ENCODE results near the gene REV3L.

Gene REV3L

DNA sequence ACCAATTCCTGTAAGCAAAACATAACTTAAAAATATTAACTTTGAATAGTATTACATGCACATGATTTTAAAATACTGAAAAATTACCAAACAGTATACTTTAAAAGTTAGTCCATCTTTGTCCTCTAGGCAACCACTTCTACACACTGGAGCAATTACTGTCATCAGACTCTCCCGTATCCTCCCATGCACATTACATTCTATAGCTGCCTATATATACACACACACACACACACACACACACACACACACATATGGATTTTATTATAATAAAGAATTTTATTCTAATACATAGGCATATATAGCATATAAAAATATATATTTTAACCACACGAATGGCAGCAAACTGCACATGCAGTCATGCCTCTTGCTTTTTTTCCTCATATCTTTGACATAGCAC is 8.2 kb downstream of the REV3L start:
- no peak for FAIRE-seq
- no peak for DNase-seq (ENCODE audit: insufficient read length)
- TF ChIP-seq POLR2A (IDR thresholded peaks at IDR 0.05; ENCODE audit: low read depth, low read length) (no peak), POLR2AphosphoS5 (IDR thresholded peaks at IDR 0.05; ENCODE audit: low read depth, low read length) (no peak), TAF1 (IDR thresholded peaks at IDR 0.05; ENCODE audit: borderline replicate concordance, low read depth, low read length) (no peak)

DNA sequence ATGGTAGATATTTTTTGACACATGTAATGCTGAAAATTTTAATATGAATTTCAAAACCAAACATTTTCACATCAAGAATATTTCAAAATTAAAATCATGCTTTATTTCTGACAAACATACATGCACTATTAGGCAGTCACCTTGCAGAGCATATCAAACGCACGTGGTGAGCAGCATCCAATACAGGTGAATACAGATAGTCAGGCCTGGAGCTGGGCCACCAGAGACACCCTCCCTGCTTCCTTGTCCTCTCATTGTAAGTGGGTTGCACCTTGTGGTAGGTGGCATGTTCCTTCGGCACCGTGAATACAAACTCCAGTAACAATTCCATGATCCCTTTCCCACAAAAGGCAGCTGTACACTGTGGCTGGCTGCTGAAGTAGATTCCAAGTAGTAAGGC is 8.9 kb downstream of the REV3L start:
- TF ChIP-seq POLR2A (IDR thresholded peaks at IDR 0.05; ENCODE audit: low read depth, low read length) (no peak), POLR2AphosphoS5 (IDR thresholded peaks at IDR 0.05; ENCODE audit: low read depth, low read length) (no peak), TAF1 (IDR thresholded peaks at IDR 0.05; ENCODE audit: borderline replicate concordance, low read depth, low read length) (no peak)
- FAIRE-seq: no peak
- DNase-seq (ENCODE audit: insufficient read length): no peak

DNA sequence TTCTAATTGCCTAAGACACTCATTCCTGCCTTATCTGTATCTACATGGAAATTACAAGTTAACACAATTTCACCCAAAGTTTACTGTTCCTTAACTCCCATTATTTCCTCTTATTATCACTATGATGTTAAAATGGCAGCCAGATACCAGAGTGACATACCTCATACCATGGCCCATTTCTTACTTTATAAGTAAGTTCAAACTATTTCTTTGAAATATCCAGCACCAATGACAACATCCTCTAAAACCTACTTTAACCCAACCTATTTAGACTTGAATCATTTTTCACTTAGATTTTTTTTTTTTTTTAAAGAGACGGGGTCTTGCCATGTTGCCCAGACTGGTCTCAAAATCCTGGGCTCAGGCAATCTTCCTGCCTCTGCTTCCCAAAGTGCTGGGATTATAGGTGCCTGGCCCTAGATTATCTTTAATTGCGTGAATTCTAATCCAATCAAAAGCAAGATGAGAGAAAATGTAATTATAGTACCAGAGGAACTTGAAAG is 10.0 kb downstream of the REV3L start:
- FAIRE-seq (no peak), DNase-seq (ENCODE audit: insufficient read length) (no peak)
- TF ChIP-seq POLR2A (IDR thresholded peaks at IDR 0.05; ENCODE audit: low read depth, low read length): no peak
- no peak for TF ChIP-seq POLR2AphosphoS5 (IDR thresholded peaks at IDR 0.05; ENCODE audit: low read depth, low read length)
- TF ChIP-seq TAF1 (IDR thresholded peaks at IDR 0.05; ENCODE audit: borderline replicate concordance, low read depth, low read length): no peak

DNA sequence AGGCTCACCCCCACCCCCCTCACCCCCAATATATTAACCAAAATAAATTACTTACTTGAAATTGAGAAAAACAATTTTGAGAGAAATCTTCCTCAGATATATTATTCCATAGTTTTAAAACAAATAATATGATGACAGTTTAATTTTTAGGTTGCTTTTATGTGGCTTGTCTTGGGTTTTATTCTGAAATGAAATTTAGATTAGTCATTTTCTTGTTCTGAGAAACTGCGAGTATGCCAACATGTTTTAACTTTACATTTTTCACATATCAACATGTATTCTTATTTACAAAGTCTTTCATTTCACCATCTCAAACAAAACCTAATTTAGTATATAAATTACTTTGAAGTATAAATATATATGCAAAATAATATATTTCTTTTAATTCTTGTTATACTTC is 11.1 kb downstream of the REV3L start:
- FAIRE-seq (no peak), DNase-seq (ENCODE audit: insufficient read length) (no peak)
- TF ChIP-seq TAF1 (IDR thresholded peaks at IDR 0.05; ENCODE audit: borderline replicate concordance, low read depth, low read length): no peak
- TF ChIP-seq POLR2A (IDR thresholded peaks at IDR 0.05; ENCODE audit: low read depth, low read length): no peak
- TF ChIP-seq POLR2AphosphoS5 (IDR thresholded peaks at IDR 0.05; ENCODE audit: low read depth, low read length): no peak

DNA sequence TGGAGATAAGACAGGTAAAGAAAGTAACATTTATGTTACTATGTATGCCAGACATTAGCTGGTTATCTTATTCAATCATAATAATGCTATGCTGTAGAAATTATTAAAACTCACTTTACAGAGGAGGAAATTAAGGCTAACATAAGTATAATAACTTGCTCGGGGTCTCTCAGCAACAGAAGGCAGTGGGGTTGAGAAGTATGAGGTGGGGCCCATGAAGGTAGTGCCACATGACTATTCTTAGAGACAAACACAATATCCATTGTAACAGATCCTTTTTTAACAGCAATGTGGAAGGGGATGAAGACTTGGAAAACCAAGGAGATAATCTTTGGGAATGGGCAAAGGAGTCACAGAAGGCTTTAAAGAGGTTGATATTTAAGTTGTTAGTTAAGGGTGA is 11.5 kb downstream of the REV3L start:
- no peak for TF ChIP-seq POLR2A (IDR thresholded peaks at IDR 0.05; ENCODE audit: low read depth, low read length)
- no peak for FAIRE-seq
- DNase-seq (ENCODE audit: insufficient read length): no peak

DNA sequence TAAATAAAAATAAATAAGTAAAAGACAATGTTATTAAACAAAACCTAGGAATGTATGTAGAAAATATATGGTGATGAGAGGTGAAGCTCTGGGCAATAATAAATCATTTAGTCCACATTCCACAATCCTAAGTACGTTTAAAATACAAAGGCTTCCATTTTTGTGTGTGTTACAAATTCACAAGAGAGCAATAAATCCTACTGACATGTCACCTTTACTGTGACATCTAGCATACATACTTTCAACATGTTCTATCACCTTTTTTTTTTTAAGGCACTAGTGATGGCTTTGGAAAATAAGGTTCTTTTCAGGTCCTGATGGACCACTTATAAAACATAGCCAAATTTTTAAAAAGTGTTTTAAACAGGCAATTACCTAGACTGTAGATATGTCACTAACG is 12.0 kb downstream of the REV3L start:
- FAIRE-seq (no peak), DNase-seq (ENCODE audit: insufficient read length) (no peak)
- no peak for TF ChIP-seq POLR2AphosphoS5 (IDR thresholded peaks at IDR 0.05; ENCODE audit: low read depth, low read length)
- TF ChIP-seq POLR2A (IDR thresholded peaks at IDR 0.05; ENCODE audit: low read depth, low read length): no peak
- no peak for TF ChIP-seq TAF1 (IDR thresholded peaks at IDR 0.05; ENCODE audit: borderline replicate concordance, low read depth, low read length)

DNA sequence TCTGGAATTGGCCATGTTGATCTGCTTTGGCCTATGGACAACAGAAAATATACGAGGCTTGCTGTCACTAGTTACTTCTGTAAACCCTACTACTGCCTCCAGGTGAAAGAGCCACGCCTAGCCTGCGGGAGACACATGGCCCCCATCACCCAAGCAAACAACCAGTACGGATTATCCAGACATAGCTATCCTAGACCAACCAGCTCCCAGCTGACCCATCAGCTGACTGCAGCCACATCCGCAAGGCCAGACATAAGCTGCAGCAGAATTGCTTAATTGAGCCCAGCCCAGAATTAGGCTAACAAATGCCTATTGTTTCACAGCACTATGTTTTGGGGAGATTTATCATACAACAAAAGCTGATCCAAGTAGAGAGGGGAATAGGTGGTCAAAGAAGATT is 13.5 kb downstream of the REV3L start:
- FAIRE-seq (no peak), DNase-seq (ENCODE audit: insufficient read length) (no peak)

DNA sequence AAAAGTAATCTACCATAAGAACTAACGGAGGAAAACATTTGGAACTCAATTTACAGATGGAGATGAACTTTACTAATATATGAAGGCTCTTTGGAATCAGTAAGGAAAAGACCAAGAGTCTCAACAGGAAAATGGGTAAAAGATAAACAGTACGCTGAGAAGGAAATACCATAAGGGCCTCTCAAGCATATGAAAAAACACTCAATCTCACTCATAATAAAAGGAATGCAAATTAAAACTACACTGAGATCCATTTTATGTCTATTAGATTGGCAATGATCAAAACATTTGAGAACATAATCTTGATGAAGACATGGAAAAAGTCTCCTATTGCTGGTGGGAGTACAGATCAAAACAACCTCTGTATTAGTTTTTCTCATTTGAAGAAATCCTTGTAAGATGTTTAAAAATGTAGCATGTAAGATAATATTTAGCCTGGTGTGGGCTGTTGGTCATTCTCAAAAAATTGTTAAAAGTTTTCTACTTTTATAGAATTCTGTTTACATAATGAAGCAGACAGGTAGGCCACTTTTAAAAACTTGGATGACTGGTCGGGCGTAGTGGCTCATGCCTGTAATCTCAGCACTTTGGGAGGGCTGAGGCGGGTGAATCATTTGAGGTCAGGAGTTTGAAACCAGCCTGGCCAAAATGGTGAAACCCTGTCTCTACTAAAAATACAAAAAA is 14.5 kb downstream of the REV3L start:
- FAIRE-seq: no peak
- TF ChIP-seq POLR2AphosphoS5 (IDR thresholded peaks at IDR 0.05; ENCODE audit: low read depth, low read length): no peak
- TF ChIP-seq POLR2A (IDR thresholded peaks at IDR 0.05; ENCODE audit: low read depth, low read length): no peak
- no peak for DNase-seq (ENCODE audit: insufficient read length)

More for the DNA sequence above, 13.5 kb downstream of the REV3L start:
- TF ChIP-seq POLR2A (IDR thresholded peaks at IDR 0.05; ENCODE audit: low read depth, low read length) (no peak), POLR2AphosphoS5 (IDR thresholded peaks at IDR 0.05; ENCODE audit: low read depth, low read length) (no peak), TAF1 (IDR thresholded peaks at IDR 0.05; ENCODE audit: borderline replicate concordance, low read depth, low read length) (no peak)

DNA sequence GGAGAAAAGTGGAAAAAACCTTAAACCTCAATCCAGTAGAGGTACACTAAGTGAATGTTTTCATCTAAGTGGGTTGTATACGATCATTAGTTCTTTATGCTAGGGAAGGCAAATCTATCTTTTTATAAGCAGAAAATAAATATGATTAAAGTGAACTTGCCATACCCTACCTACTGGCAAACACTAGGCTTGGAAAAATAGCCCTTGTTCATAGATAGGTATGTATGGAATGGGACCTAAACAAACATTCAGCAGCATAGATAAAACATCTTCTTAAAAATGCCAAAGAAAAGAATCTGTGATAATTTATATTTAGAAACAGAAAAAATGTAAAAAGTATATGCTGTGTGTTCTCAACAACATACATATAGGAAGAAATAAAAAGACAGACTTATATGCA is 18.8 kb downstream of the REV3L start:
- FAIRE-seq: no peak

DNA sequence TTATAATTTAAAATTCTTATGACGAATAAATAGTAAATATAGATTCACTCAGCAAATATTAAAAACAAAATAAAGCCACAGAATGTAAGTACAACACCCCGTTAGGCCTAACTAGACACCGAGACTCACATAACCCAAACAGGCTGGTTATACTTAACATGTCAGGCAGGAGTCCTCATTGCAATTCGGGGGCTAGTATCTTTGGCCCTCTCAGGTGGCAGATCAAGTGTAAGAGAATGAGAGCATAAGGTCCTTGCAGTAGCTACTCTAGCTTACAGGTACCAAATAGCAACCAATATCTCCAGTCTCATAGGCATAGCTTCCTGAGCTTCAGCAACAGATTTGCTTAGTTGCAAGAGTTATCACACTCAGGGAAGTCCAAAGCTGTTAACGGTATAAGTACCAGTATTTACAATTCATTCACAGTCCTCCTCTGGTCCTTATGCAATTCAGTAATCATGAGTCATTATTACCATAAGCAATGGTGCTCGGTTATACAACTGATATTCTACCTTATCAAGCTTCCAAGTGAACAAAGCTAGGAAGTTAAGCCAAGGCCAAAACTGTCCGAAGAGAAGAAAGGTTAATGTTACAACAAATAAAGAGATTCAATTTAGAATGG is 20.1 kb downstream of the REV3L start:
- peak; percentile 38 for FAIRE-seq
- no peak for DNase-seq (ENCODE audit: insufficient read length)
- TF ChIP-seq TAF1 (IDR thresholded peaks at IDR 0.05; ENCODE audit: borderline replicate concordance, low read depth, low read length) (no peak), POLR2A (IDR thresholded peaks at IDR 0.05; ENCODE audit: low read depth, low read length) (no peak), POLR2AphosphoS5 (IDR thresholded peaks at IDR 0.05; ENCODE audit: low read depth, low read length) (no peak)

More for the DNA sequence above, 18.8 kb downstream of the REV3L start:
- TF ChIP-seq TAF1 (IDR thresholded peaks at IDR 0.05; ENCODE audit: borderline replicate concordance, low read depth, low read length) (no peak), POLR2AphosphoS5 (IDR thresholded peaks at IDR 0.05; ENCODE audit: low read depth, low read length) (no peak), POLR2A (IDR thresholded peaks at IDR 0.05; ENCODE audit: low read depth, low read length) (no peak)
- DNase-seq (ENCODE audit: insufficient read length): no peak

DNA sequence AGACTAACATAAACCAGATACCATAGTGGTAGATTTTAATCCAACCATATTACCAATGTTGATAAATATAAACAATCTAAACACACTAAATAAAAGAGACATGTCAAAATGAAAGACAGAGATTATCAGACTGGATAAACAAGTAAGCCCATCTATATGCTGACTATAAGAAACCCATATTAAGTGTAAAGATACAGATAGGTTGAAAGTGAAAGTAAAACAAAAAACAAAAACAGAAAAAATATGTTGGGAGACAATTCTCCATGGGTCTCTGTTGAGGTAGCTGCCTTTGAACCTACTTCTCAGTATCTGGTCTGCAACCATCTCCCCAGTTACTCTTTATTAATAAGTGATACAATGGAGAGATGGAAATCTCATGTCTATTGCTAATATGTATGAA is 21.2 kb downstream of the REV3L start:
- TF ChIP-seq POLR2AphosphoS5 (IDR thresholded peaks at IDR 0.05; ENCODE audit: low read depth, low read length) (no peak), TAF1 (IDR thresholded peaks at IDR 0.05; ENCODE audit: borderline replicate concordance, low read depth, low read length) (no peak), POLR2A (IDR thresholded peaks at IDR 0.05; ENCODE audit: low read depth, low read length) (no peak)
- DNase-seq (ENCODE audit: insufficient read length): no peak
- no peak for FAIRE-seq

DNA sequence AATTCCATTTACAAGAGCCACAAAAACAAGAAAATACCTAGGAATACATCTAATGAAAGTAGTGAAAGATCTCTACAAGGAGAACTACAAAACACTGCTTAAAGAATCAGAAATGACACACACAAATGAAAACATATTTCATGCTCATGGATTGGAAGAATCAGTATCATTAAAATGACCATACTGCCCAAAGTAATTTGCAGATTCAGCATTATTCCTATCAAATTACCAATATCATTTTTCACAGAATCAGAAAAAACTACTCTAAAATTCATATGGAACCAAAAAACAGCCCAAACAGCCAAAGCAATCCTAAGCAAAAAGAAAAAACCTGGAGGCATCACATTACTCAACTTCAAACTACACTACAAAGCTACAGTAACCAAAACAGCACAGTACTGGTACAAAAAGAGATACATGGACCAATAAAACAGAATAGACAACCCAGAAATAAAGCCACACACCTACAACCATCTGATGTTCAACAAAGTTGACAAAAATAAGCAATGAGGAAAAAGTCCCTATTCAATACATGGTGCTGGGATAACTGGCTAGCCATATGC is 24.3 kb downstream of the REV3L start:
- FAIRE-seq: no peak
- no peak for TF ChIP-seq POLR2A (IDR thresholded peaks at IDR 0.05; ENCODE audit: low read depth, low read length)
- no peak for TF ChIP-seq POLR2AphosphoS5 (IDR thresholded peaks at IDR 0.05; ENCODE audit: low read depth, low read length)
- TF ChIP-seq TAF1 (IDR thresholded peaks at IDR 0.05; ENCODE audit: borderline replicate concordance, low read depth, low read length): no peak
- DNase-seq (ENCODE audit: insufficient read length): no peak
